Liver (tissue), 9 donors: ENCODE measurements around the gene HS3ST1. TPM values are rescaled to one million over a fixed set of nuclear protein-coding genes. Genes with fewer than 3 reads are reported as not detected.
A peak's percentile ranks its signal among the peaks of the same experiment; 100 is the strongest.

Source experiments
- DNase-seq: peaks from one replicate; pipeline ENCODE4 v3.0.0-alpha.2; 2017; ENCODE audit warnings: low spot score
- H3K27ac ChIP-seq, 2 donors: one replicate each; pipeline ENCODE4 v1.7.0; 2013; ENCODE audit warnings: inconsistent platforms in 2 of 2, low read length in 2 of 2, control low read depth in 1 of 2, low read depth in 1 of 2, mild to moderate bottlenecking in 1 of 2
- H3K27me3 ChIP-seq, 4 donors: one replicate each; pipeline versions ENCODE4 v1.6.1 to v1.7.0; 2013; ENCODE audit warnings: low read length in 3 of 4, inconsistent platforms in 1 of 4, mild to moderate bottlenecking in 1 of 4, moderate library complexity in 1 of 4; ENCODE audit not compliant: control insufficient read depth in 4 of 4, insufficient read depth in 4 of 4
- H3K36me3 ChIP-seq, 4 donors: one replicate each; pipeline versions ENCODE4 v1.6.1 to v1.7.0; 2013; ENCODE audit warnings: low read length in 3 of 4, mild to moderate bottlenecking in 3 of 4, low read depth in 1 of 4, moderate library complexity in 1 of 4; ENCODE audit not compliant: control insufficient read depth in 4 of 4, insufficient read depth in 3 of 4
- H3K4me1 ChIP-seq, 4 donors: one replicate each; pipeline versions ENCODE4 v1.6.1 to v1.7.0; 2013; ENCODE audit warnings: low read length in 3 of 4, mild to moderate bottlenecking in 3 of 4, moderate library complexity in 1 of 4; ENCODE audit not compliant: control insufficient read depth in 4 of 4, insufficient read depth in 4 of 4
- H3K4me3 ChIP-seq, 3 donors: one replicate each; pipeline versions ENCODE4 v1.6.1 to v1.7.0; 2013; ENCODE audit warnings: low read length in 3 of 3, control low read depth in 1 of 3, low read depth in 1 of 3, mild to moderate bottlenecking in 1 of 3
- H3K9ac ChIP-seq, 2 donors: one replicate each; pipeline ENCODE4 v1.7.0; 2013; ENCODE audit warnings: low read length in 2 of 2, mild to moderate bottlenecking in 2 of 2, moderate library complexity in 2 of 2, control low read depth in 1 of 2, low read depth in 1 of 2
- H3K9me3 ChIP-seq, 4 donors: one replicate each; pipeline versions ENCODE4 v1.6.1 to v1.7.0; 2013; ENCODE audit warnings: low read length in 3 of 4; ENCODE audit not compliant: control insufficient read depth in 4 of 4
- FOXA1 ChIP-seq: IDR thresholded peaks from 2 replicates; pipeline ENCODE4 v1.6.1; 2016; ENCODE audit warnings: antibody characterized with exemption
- FOXA2 ChIP-seq: IDR thresholded peaks from 2 replicates; pipeline ENCODE4 v1.6.1; 2016; ENCODE audit warnings: antibody characterized with exemption
- GABPA ChIP-seq, 2 donors: IDR thresholded peaks in 1 of 2; conservative IDR thresholded peaks in 1 of 2; 2 replicates each; pipeline ENCODE4 v1.6.1; 2016; ENCODE audit warnings: antibody characterized with exemption in 2 of 2, mild to moderate bottlenecking in 1 of 2, moderate library complexity in 1 of 2
- HNF4A ChIP-seq, 2 donors: conservative IDR thresholded peaks; 2 replicates each; pipeline ENCODE4 v1.6.1; 2016; ENCODE audit warnings: antibody characterized with exemption in 2 of 2, mild to moderate bottlenecking in 2 of 2
- HNF4G ChIP-seq: IDR thresholded peaks from 2 replicates; pipeline ENCODE4 v1.6.1; 2016; ENCODE audit warnings: antibody characterized with exemption
- JUND ChIP-seq, 2 donors: IDR thresholded peaks; 2 replicates each; pipeline ENCODE4 v1.6.1; 2016; ENCODE audit warnings: antibody characterized with exemption in 2 of 2
- NR2F2 ChIP-seq: IDR thresholded peaks from 2 replicates; pipeline ENCODE4 v1.6.1; 2016; ENCODE audit warnings: antibody characterized with exemption
- RAD21 ChIP-seq, 2 donors: IDR thresholded peaks; 2 replicates each; pipeline ENCODE4 v1.6.1; 2016; ENCODE audit warnings: antibody characterized with exemption in 2 of 2, mild to moderate bottlenecking in 2 of 2
- RXRA ChIP-seq, 2 donors: IDR thresholded peaks; 2 replicates each; pipeline ENCODE4 v1.6.1; 2017 to 2018; ENCODE audit warnings: antibody characterized with exemption in 2 of 2, mild to moderate bottlenecking in 1 of 2
- SP1 ChIP-seq: IDR thresholded peaks from 2 replicates; pipeline ENCODE4 v1.6.1; 2018; ENCODE audit warnings: antibody characterized with exemption, mild to moderate bottlenecking
- TAF1 ChIP-seq: conservative IDR thresholded peaks from 2 replicates; pipeline ENCODE4 v1.6.1; 2016; ENCODE audit warnings: antibody characterized with exemption, mild to moderate bottlenecking
- YY1 ChIP-seq: IDR thresholded peaks from 2 replicates; pipeline ENCODE4 v1.6.1; 2016; ENCODE audit warnings: antibody characterized with exemption, mild to moderate bottlenecking
- WGBS: extraction: QIAGEN DNeasy Blood & Tissue Kit; methylation state at CpG from one replicate; pipeline ENCODE4 v1.1.7; 2013; 5-methylcytosine and 5-hydroxymethylcytosine counted together
- polyA plus RNA-seq, 2 donors: library from polyadenylated mRNA; stranded (reverse) in 1 of 2; unstranded in 1 of 2; fragments of 200-250 nt in 1 of 2; fragments of >200 nt in 1 of 2; fragmentation: Nextera tagmentation in 1 of 2; extraction: Ambion mirVana in 1 of 2; gene quantifications; one replicate each; pipeline versions ENCODE4 v1.2.1 to v1.2.3, GENCODE V29; 2013 to 2015
- total RNA-seq, 2 donors: library from RNA; depleted of rRNA; stranded (reverse); fragments of >200 nt; gene quantifications; one replicate each; pipeline ENCODE4 v1.2.3, GENCODE V29; 2014
- TF ChIP-seq, protein P1 (sequence below): IDR thresholded peaks from 2 replicates; pipeline ENCODE4 v1.6.1; 2016; ENCODE audit warnings: antibody characterized with exemption, mild to moderate bottlenecking
- TF ChIP-seq, protein P2 (sequence below): fragments of 150-350 bp; IDR thresholded peaks from 2 replicates; pipeline ENCODE4 v1.5.1; 2017; ENCODE audit warnings: improper control_type of control experiment, low read depth, low read length; ENCODE audit not compliant: missing input control
- TF ChIP-seq, protein P3 (sequence below): IDR thresholded peaks from 2 replicates; pipeline ENCODE4 v1.6.1; 2016; ENCODE audit warnings: antibody characterized with exemption
- TF ChIP-seq, protein P4 (sequence below): IDR thresholded peaks from 2 replicates; pipeline ENCODE4 v1.6.1; 2016; ENCODE audit warnings: antibody characterized with exemption
- TF ChIP-seq, protein P5 (sequence below): IDR thresholded peaks from 2 replicates; pipeline ENCODE4 v1.6.1; 2016; ENCODE audit warnings: antibody characterized with exemption
- donor health status: healthy.
- donor health status: healthy.
- donor health status: healthy.
- donor health status: healthy.
- donor health status: healthy.

HS3ST1 gene
- total RNA-seq (under 1 TPM; 0.25 to 0.28 TPM), polyA plus RNA-seq (under 1 TPM; 0.31 to 0.75 TPM)

DNA sequence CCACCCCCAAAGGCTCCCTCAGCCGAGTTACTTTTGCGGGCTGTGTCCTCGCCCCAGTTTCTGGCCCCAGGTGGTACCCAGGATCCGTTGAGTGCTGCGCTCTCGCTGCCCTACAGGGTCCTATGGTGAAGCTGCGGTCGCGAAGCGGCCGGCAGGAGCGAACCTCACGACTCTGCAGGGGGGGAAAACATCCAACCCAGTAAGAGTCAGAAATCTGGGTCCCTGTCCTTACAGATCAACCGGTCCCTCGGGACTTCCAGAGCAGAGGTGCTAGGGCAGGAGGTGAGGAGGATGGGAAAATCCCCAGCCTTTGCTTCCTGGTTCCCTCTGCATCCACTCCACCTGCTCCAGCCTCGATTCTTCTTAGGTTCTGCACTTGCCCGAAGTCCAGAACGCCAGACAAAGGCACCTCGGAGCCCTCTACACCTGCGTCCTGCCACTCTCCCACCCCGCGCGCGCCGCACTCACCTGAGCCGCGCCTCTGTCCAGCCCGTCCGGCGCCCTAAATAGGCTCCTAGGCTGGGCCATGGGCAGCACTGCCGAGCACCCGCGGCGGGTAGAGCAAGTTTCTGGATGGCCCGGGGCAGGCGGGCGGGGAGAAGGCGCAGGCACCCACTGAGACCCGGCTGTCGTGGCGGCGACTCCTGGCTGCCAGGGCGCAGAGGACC, at the start of gene HS3ST1:
HS3ST1 (minus strand) TSS at position 664 of the 668 bp plus-strand sequence. CDS start 28,889 bp downstream, outside the sequence.
- H3K4me1 ChIP-seq: peaks cover 7 to 17% (median 10%) of the 10 kb centered on the region in 4 donors
- H3K27me3 ChIP-seq: peaks cover 2 to 15% (median 6%) of the 10 kb centered on the region in 4 donors
- H3K27ac ChIP-seq: peak within 1 kb of the TSS; percentile 28 to 46
- no peak within 1 kb of the TSS for H3K9ac ChIP-seq
- DNase-seq: no peak
- TF ChIP-seq RAD21 (IDR thresholded peaks at IDR 0.05) (no peak), JUND (IDR thresholded peaks at IDR 0.05) (no peak)
- WGBS: 2% methylated on average over 43 of the region's 43 CpGs
- H3K4me3 ChIP-seq: peak within 1 kb of the TSS in 2 of 3 donors; percentile 42 to 53
- no peaks in the 10 kb centered on the region for H3K36me3 ChIP-seq
- no peaks in the 10 kb centered on the region for H3K9me3 ChIP-seq

DNA sequence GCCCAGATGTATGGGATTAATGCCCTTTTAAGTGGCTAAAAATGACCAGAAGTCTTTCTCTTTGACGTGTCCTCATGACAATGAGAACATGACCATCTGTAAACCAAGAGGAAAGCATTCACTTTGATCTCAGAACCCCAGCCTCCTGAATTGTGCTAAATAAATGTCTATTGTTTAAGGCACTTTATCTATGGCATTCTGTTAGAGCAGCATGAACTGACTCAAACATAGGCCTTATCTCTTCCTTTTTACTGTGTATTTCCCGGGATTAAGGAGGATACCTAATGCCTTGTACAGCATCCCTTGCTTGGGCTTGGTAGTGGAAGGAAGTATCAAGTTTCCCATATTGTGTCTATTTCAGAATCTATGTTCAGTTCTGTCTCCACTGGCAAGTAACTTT, 47.2 kb upstream of the HS3ST1 start:
- no peak for DNase-seq
- TF ChIP-seq HNF4G (no peak), GABPA (IDR thresholded peaks at IDR 0.05 in 1 of 2, conservative IDR thresholded peaks at IDR 0.05 in 1 of 2) (no peak), NR2F2 (no peak), TAF1 (no peak), RAD21 (IDR thresholded peaks at IDR 0.05) (no peak), JUND (IDR thresholded peaks at IDR 0.05) (no peak), HNF4A (conservative IDR thresholded peaks at IDR 0.05) (no peak), YY1 (no peak), SP1 (no peak), FOXA2 (no peak), FOXA1 (no peak), RXRA (IDR thresholded peaks at IDR 0.05) (no peak)
- TF ChIP-seq, protein P1, sequence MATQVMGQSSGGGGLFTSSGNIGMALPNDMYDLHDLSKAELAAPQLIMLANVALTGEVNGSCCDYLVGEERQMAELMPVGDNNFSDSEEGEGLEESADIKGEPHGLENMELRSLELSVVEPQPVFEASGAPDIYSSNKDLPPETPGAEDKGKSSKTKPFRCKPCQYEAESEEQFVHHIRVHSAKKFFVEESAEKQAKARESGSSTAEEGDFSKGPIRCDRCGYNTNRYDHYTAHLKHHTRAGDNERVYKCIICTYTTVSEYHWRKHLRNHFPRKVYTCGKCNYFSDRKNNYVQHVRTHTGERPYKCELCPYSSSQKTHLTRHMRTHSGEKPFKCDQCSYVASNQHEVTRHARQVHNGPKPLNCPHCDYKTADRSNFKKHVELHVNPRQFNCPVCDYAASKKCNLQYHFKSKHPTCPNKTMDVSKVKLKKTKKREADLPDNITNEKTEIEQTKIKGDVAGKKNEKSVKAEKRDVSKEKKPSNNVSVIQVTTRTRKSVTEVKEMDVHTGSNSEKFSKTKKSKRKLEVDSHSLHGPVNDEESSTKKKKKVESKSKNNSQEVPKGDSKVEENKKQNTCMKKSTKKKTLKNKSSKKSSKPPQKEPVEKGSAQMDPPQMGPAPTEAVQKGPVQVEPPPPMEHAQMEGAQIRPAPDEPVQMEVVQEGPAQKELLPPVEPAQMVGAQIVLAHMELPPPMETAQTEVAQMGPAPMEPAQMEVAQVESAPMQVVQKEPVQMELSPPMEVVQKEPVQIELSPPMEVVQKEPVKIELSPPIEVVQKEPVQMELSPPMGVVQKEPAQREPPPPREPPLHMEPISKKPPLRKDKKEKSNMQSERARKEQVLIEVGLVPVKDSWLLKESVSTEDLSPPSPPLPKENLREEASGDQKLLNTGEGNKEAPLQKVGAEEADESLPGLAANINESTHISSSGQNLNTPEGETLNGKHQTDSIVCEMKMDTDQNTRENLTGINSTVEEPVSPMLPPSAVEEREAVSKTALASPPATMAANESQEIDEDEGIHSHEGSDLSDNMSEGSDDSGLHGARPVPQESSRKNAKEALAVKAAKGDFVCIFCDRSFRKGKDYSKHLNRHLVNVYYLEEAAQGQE: no peak
- TF ChIP-seq, protein P2, sequence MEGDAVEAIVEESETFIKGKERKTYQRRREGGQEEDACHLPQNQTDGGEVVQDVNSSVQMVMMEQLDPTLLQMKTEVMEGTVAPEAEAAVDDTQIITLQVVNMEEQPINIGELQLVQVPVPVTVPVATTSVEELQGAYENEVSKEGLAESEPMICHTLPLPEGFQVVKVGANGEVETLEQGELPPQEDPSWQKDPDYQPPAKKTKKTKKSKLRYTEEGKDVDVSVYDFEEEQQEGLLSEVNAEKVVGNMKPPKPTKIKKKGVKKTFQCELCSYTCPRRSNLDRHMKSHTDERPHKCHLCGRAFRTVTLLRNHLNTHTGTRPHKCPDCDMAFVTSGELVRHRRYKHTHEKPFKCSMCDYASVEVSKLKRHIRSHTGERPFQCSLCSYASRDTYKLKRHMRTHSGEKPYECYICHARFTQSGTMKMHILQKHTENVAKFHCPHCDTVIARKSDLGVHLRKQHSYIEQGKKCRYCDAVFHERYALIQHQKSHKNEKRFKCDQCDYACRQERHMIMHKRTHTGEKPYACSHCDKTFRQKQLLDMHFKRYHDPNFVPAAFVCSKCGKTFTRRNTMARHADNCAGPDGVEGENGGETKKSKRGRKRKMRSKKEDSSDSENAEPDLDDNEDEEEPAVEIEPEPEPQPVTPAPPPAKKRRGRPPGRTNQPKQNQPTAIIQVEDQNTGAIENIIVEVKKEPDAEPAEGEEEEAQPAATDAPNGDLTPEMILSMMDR: no peak
- TF ChIP-seq, protein P3, sequence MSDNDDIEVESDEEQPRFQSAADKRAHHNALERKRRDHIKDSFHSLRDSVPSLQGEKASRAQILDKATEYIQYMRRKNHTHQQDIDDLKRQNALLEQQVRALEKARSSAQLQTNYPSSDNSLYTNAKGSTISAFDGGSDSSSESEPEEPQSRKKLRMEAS: no peak
- TF ChIP-seq, protein P4, sequence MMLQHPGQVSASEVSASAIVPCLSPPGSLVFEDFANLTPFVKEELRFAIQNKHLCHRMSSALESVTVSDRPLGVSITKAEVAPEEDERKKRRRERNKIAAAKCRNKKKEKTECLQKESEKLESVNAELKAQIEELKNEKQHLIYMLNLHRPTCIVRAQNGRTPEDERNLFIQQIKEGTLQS: no peak
- TF ChIP-seq, protein P5, sequence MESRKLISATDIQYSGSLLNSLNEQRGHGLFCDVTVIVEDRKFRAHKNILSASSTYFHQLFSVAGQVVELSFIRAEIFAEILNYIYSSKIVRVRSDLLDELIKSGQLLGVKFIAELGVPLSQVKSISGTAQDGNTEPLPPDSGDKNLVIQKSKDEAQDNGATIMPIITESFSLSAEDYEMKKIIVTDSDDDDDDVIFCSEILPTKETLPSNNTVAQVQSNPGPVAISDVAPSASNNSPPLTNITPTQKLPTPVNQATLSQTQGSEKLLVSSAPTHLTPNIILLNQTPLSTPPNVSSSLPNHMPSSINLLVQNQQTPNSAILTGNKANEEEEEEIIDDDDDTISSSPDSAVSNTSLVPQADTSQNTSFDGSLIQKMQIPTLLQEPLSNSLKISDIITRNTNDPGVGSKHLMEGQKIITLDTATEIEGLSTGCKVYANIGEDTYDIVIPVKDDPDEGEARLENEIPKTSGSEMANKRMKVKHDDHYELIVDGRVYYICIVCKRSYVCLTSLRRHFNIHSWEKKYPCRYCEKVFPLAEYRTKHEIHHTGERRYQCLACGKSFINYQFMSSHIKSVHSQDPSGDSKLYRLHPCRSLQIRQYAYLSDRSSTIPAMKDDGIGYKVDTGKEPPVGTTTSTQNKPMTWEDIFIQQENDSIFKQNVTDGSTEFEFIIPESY: no peak
- no peaks in the 10 kb centered on the region for H3K27me3 ChIP-seq
- no peaks in the 10 kb centered on the region for H3K36me3 ChIP-seq
- H3K27ac ChIP-seq: no peak overlapping the region
- H3K4me3 ChIP-seq: no peak overlapping the region
- 47% methylated on average over 2 of the region's 2 CpGs for WGBS
- H3K9me3 ChIP-seq: peaks cover 0 to 2% (median 0%) of the 10 kb centered on the region in 4 donors
- H3K9ac ChIP-seq: no peak overlapping the region
- no peaks in the 10 kb centered on the region for H3K4me1 ChIP-seq
